ENCODE results near the gene TAS2R1.
"Not testable (repeated sequence)": the region's sequence is repeated elsewhere in the genome, so short reads cannot be mapped to it uniquely, and the experiment has no call there.

TAS2R1 gene

DNA sequence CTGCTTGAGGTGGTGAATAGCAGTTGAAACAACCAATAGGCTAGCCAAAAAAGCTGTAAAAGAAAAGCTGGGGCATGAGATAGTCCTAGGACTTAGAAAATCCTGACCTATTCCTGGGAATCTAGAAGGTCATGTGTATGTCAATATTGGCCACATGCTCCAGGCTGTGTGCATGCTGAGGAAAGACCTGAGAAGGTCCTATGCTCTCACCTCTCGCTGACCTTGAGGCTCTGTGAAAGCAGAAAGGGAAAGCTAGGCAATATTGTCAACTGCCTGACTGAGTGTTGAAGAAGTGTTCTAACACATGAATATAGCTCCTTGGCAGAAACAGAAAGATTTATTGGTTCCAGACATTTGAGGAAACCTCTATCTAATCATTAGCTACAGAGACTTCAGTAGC lies 19.8 kb downstream of the TAS2R1 start:
- peaks cover 22% of the 10 kb centered on the region for H3K9me3 Mint-ChIP-seq
- no peaks in the 10 kb centered on the region for H3K4me1 Mint-ChIP-seq
- H3K4me3 Mint-ChIP-seq = no peak overlapping the region
- DNase-seq (ENCODE audit: low spot score in 2 of 2) = no peak
- no peak overlapping the region for H3K27ac Mint-ChIP-seq
- no peak for ATAC-seq
- H3K36me3 Mint-ChIP-seq = no peaks in the 10 kb centered on the region

DNA sequence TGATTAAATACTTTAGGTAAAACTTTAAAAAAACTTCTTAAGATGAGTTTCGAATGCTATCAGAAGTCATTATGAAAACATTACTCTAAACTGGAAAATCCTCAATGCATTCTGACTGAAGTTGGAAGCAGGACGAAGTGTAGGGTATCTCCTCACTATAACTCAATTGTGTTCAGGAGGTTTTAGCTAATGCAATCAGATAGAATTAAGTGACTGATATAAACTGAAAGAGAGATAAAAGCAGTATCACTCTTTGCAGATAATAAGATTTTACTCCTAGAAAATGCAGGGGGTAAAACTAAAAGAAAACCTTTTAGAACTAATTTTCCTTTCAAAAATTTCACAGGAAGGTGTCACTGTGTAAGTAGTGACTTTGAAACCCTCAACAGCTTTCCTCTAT lies 22.1 kb downstream of the TAS2R1 start:
- H3K9me3 Mint-ChIP-seq = peaks cover 26% of the 10 kb centered on the region
- no peaks in the 10 kb centered on the region for H3K4me1 Mint-ChIP-seq
- no peak for DNase-seq (ENCODE audit: low spot score in 2 of 2)
- ATAC-seq = no peak
- H3K27ac Mint-ChIP-seq = no peak overlapping the region
- H3K36me3 Mint-ChIP-seq = no peaks in the 10 kb centered on the region
- H3K4me3 Mint-ChIP-seq = no peak overlapping the region

DNA sequence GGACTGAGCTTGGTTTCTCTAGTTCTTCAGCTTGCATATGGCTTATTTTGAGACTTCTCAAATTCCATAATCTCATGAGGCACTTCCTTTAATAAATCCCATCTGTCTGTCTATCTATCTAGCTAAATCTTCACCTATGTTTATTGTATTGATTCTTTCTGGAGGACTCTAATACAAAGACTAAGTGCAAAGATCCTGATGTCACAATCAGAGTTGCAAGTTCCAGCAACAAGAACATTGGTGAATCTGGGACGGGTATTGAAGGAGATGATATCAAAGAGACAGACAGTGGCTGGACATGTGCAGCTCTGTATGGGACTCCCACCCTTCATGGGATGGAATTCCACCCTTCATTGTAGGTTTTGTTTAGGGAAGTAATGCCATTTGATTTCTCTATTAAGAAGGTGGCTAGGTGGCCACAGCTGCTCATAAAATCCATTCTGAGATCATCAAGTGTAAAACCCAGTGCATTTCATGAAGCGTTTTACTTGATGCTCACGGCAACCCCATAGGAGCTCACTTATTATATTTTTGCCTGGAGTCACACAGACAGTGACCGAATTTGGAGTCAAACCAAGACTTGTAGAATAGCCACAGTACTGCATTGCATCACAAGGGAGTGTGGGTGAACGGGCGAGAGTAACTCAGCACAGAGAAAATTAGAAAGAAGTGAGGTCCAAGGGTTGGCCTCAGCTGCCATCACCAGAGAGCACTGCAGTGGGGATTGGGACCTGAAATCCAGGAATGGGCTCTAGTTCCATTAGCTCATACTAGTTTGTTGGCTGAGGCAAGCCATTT lies 24.9 kb downstream of the TAS2R1 start:
- DNase-seq (ENCODE audit: low spot score in 2 of 2) (no peak), ATAC-seq (no peak)
- Mint-ChIP-seq H3K4me3 (no peak overlapping the region), H3K9me3 (peaks cover 15% of the 10 kb centered on the region), H3K4me1 (no peaks in the 10 kb centered on the region), H3K27ac (no peak overlapping the region), H3K36me3 (no peaks in the 10 kb centered on the region)

DNA sequence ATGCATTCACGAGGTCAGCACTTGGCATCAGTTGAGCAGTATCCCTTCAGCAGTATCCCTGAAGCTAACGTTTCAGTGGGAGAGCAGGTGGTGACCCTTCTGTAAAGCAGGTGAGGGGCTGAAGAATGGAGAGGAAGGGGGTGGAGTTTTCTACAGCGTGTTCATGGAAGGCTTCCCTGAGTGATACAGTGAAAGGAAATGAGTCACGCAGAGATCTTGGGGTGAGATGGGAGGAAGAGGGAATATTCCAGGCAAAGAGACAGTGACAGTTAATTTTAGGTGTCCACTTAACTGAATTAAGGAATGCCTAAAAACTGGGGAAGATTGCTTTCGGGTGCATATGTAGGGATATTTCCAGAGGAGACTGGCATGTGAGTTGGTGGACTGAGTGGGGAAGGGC lies 25.7 kb downstream of the TAS2R1 start:
- Mint-ChIP-seq H3K27ac (no peak overlapping the region), H3K4me3 (no peak overlapping the region), H3K36me3 (no peaks in the 10 kb centered on the region), H3K4me1 (no peaks in the 10 kb centered on the region), H3K9me3 (peaks cover 15% of the 10 kb centered on the region)
- no peak for ATAC-seq
- no peak for DNase-seq (ENCODE audit: low spot score in 2 of 2)

DNA sequence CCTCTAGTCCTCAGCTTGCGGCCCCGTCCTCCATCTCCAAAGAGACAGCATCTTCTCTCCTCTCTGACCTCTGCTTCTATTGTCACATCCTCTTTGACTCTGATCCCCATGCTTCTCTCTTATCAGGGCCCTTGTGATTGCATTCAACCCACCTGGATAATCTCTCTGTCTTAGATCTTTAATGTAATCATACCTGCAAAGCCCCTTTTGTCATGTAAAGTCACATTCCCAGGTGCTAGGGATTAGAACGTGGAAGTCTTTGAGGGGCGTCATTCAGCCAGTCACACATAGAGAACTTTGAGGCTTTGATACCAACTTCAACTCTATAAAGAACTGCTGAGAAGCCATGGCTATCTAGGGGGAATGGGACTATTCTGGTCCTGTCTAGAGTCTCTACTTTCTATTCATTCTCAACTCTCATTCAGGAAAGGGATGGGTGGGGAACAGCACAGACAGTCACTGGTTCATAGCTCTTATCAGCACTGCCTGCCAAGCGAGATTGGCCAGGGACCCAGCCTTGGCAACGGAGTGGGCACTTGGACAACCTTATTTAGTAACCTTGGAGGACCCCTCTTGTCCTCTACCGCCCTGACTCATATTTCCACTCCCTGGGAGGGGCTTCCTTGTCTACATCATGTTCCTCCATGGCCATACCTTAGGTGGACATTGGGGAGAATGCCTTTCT lies 29.0 kb downstream of the TAS2R1 start:
- H3K36me3 Mint-ChIP-seq = no peaks in the 10 kb centered on the region
- H3K9me3 Mint-ChIP-seq = peaks cover 18% of the 10 kb centered on the region
- DNase-seq (ENCODE audit: low spot score in 2 of 2) (no peak), ATAC-seq (no peak)
- no peak overlapping the region for H3K27ac Mint-ChIP-seq
- no peaks in the 10 kb centered on the region for H3K4me1 Mint-ChIP-seq
- no peak overlapping the region for H3K4me3 Mint-ChIP-seq

- Mint-ChIP-seq H3K27ac (no peak overlapping the region), H3K4me3 (no peak overlapping the region), H3K9me3 (peaks cover 14% of the 10 kb centered on the region), H3K4me1 (no peaks in the 10 kb centered on the region), H3K36me3 (no peaks in the 10 kb centered on the region)
- ATAC-seq (no peak), DNase-seq (ENCODE audit: low spot score in 2 of 2) (no peak)
Measured at GRCh38 chr5:9599391-9599790, 30.8 kb downstream of the TAS2R1 start.

GRCh38 chr5:9598329-9598728 lies 31.8 kb downstream of the TAS2R1 start:
- not testable (repeated sequence) for H3K27ac Mint-ChIP-seq; ATAC-seq; DNase-seq (ENCODE audit: low spot score in 2 of 2); H3K4me3 Mint-ChIP-seq; H3K4me1 Mint-ChIP-seq; H3K36me3 Mint-ChIP-seq
- H3K9me3 Mint-ChIP-seq = peaks cover 13% of the 10 kb centered on the region

- H3K27ac Mint-ChIP-seq; ATAC-seq; H3K9me3 Mint-ChIP-seq; H3K36me3 Mint-ChIP-seq; DNase-seq (ENCODE audit: low spot score in 2 of 2); H3K4me1 Mint-ChIP-seq; H3K4me3 Mint-ChIP-seq: not testable (repeated sequence)
Measured at GRCh38 chr5:9597322-9597721, 32.8 kb downstream of the TAS2R1 start.

GRCh38 chr5:9596824-9597223 lies 33.3 kb downstream of the TAS2R1 start:
- Mint-ChIP-seq H3K4me1 (no peaks in the 10 kb centered on the region), H3K4me3 (no peak overlapping the region), H3K27ac (no peak overlapping the region), H3K9me3 (peaks cover 11% of the 10 kb centered on the region), H3K36me3 (no peaks in the 10 kb centered on the region)
- DNase-seq (ENCODE audit: low spot score in 2 of 2) (no peak), ATAC-seq (no peak)

DNA sequence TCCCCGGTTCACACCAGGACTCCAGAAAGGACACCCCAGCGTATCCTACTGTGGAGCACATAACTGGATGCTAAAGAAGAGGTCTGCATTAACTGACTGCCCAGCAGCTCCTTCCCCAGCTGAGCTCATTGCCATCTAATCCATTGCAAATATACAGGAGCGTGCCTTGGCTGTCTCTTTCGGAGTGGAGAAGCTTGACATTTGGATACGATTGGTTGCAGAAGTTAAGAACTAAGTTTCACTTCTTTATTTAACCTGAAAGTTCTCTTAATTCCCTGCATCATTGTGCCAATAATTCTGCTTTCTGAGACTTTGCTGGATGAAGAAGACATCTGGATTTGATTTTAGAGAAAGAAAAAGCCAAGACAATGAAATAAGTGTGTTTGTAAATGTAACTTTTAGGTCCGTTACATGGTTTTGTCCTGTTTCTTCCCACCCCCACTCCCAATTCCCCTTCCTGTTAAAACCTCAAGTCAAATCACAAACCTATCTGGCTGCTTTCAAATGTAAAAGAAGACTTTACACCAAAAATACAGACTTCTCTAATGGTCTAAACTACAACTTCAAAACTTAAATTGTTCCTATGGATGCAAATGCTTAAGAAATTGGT lies 33.9 kb downstream of the TAS2R1 start:
- H3K27ac Mint-ChIP-seq = no peak overlapping the region
- no peak overlapping the region for H3K4me3 Mint-ChIP-seq
- ATAC-seq (no peak), DNase-seq (ENCODE audit: low spot score in 2 of 2) (no peak)
- no peaks in the 10 kb centered on the region for H3K36me3 Mint-ChIP-seq
- no peaks in the 10 kb centered on the region for H3K4me1 Mint-ChIP-seq
- peaks cover 12% of the 10 kb centered on the region for H3K9me3 Mint-ChIP-seq

DNA sequence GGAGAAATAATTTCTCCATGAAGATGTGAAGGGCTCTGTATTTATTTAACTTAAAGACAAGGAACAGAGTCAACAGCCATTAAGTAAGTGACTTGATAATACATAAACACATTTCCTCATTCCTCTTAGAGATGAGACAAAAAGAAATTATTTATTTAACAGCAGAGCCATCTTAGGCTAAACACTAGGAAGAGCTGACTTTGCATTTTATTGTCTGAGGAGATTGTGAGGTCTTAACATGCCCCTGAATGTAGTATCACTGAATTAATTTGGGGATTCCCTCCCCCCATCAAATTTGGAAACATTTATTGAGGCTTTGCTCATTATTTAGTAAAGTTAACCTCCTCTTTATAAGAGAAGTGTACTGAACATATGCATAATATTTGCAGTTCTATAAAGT lies 35.2 kb downstream of the TAS2R1 start:
- no peak overlapping the region for H3K4me3 Mint-ChIP-seq
- no peaks in the 10 kb centered on the region for H3K36me3 Mint-ChIP-seq
- H3K27ac Mint-ChIP-seq = no peak overlapping the region
- H3K4me1 Mint-ChIP-seq = no peaks in the 10 kb centered on the region
- DNase-seq (ENCODE audit: low spot score in 2 of 2) (no peak), ATAC-seq (no peak)
- H3K9me3 Mint-ChIP-seq = peaks cover 9% of the 10 kb centered on the region

DNA sequence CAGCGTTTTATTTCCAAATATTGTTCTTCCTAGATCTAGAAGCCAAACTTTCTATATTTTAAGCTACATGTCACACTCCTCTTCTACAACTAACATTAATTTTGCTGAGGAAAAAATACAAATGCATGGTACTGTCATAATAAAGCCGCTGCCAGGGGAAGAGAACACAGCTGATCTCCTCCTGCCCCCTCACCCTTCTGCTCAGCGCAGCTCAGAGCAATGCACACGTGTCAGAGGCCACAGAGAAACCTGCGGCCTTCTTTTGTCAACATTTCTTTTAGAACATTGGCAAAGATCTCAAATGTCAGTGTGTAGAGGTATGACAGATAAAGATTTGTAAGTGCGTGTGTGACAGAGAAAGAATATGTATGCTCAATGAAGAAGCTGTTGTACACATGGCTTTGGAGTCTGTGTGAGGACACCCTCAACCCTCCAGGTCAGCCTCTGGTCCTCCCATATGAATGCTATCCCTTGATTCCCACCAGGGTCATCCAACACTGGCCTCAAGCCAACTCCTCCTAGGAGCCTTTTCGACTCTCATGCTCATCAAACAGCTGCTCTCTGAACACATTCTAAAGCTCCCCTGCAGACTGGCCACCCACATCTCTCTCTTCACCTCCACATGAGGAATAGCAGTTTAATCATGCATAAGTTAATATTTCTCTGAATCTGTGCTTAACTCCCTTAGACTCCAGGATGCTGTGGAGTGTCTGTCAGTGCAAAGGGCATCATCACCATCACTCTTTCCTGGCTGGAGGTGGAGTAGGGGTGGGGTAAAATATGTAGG lies 40.9 kb downstream of the TAS2R1 start:
- Mint-ChIP-seq H3K27ac (no peak overlapping the region), H3K36me3 (no peaks in the 10 kb centered on the region), H3K9me3 (peaks cover 7% of the 10 kb centered on the region), H3K4me1 (no peaks in the 10 kb centered on the region), H3K4me3 (no peak overlapping the region)
- ATAC-seq (no peak), DNase-seq (ENCODE audit: low spot score in 2 of 2) (no peak)

DNA sequence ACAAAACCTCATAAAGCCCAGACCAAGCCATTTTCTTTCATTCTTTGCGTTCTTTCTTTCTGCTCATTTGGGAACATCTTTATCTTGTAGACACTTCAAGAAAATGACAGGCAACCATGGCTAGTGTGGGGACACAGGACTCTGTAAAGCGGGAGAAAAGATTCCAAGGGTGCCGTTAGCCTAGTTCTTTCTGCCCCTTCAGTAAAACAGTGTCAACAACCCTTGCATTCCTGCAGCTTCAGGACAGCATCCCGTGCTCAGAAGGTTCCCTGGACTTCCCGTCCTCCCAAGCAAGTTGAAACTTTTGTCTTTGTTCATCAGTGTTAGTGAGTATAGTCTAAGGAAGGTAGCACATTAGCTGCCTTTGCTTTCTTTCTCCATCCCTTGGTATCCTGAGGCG lies 41.9 kb downstream of the TAS2R1 start:
- Mint-ChIP-seq H3K4me3 (no peak overlapping the region), H3K27ac (no peak overlapping the region), H3K9me3 (peaks cover 6% of the 10 kb centered on the region), H3K36me3 (no peaks in the 10 kb centered on the region), H3K4me1 (no peaks in the 10 kb centered on the region)
- ATAC-seq (no peak), DNase-seq (ENCODE audit: low spot score in 2 of 2) (no peak)

GRCh38 chr5:9587135-9587534 lies 43.0 kb downstream of the TAS2R1 start:
- H3K4me3 Mint-ChIP-seq = no peak overlapping the region
- no peak overlapping the region for H3K27ac Mint-ChIP-seq
- no peak for DNase-seq (ENCODE audit: low spot score in 2 of 2)
- no peaks in the 10 kb centered on the region for H3K36me3 Mint-ChIP-seq
- ATAC-seq = no peak
- H3K4me1 Mint-ChIP-seq = no peaks in the 10 kb centered on the region
- H3K9me3 Mint-ChIP-seq = peaks cover 6% of the 10 kb centered on the region

- Mint-ChIP-seq H3K36me3 (no peaks in the 10 kb centered on the region), H3K4me1 (no peaks in the 10 kb centered on the region), H3K4me3 (no peak overlapping the region), H3K9me3 (peaks cover 6% of the 10 kb centered on the region), H3K27ac (no peak overlapping the region)
- DNase-seq (ENCODE audit: low spot score in 2 of 2) (no peak), ATAC-seq (no peak)
Measured at GRCh38 chr5:9582406-9582805, 47.7 kb downstream of the TAS2R1 start.
